HG03439 (cell line): ENCODE results near the gene RFXANK.
A peak's percentile ranks its signal among the peaks of the same experiment; 100 is the strongest.
"Not testable (repeated sequence)": the region's sequence is repeated elsewhere in the genome, so short reads cannot be mapped to it uniquely, and the experiment has no call there.

Experiments
- ATAC-seq: cut with Tn5 transposase; IDR thresholded peaks from one replicate; pipeline ENCODE4 v1.9.1; 2021; ENCODE audit warnings: mild to moderate bottlenecking, moderate library complexity; ENCODE audit not compliant: unreplicated experiment

The RFXANK gene, protein sequence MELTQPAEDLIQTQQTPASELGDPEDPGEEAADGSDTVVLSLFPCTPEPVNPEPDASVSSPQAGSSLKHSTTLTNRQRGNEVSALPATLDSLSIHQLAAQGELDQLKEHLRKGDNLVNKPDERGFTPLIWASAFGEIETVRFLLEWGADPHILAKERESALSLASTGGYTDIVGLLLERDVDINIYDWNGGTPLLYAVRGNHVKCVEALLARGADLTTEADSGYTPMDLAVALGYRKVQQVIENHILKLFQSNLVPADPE

DNA sequence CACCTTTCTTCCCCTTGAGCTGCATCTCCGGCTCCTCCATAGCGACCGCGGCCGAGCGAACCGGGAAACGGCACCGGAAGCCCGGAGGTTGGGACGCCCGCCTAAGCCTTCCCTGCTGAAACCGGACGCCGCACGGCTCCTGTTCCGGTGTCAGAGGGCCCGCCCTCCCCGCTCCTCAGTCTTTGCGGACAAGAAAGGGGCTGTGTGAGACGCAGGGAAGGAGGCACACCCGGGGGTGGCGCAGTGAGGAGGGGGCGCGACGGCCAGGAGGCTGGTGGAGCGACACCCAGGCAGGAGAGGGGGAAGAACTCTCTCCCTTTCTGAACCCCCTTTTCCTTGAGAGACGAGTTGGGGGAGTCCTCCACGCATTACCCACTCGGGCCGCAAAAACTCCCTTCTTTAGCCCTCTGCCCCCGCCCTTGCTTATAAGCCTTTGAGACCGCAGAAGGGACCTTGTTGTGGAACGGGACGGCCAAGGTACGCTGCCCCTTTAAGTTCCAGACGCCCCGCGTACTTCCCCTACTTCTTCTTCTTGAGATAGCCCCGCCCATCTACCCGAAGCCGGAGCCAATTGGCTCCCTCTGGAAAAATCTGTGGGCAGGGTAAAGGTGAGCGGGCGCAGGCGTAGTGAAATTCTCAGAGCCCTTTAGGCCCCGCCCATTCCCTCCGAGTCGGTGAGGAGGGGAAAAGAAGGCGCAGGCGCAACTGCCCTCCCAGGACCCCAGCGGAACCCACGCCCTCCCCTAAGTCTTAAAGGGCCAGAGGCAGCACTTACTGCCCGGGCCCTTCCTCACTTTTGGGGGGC lies at the start of gene RFXANK, which contains the start of gene BORCS8:
Gene RFXANK, plus strand, starts transcription at position 181 of the 805 bp plus-strand sequence. CDS start 1,689 bp downstream, outside the sequence.
Gene BORCS8, minus strand, starts transcription at position 75 of the 805 bp plus-strand sequence. Its CDS starts 35 bp downstream, at position 40.
- ATAC-seq, result peak; percentile 84

GRCh38 chr19:19142347-19142746 lies 49.7 kb upstream of the RFXANK start:
- no peak for ATAC-seq

- ATAC-seq, result no peak
Measured at GRCh38 chr19:19145281-19145680, 46.8 kb upstream of the RFXANK start.

- ATAC-seq, result no peak
Measured at GRCh38 chr19:19145684-19146608, 46.1 kb upstream of the RFXANK start.

DNA sequence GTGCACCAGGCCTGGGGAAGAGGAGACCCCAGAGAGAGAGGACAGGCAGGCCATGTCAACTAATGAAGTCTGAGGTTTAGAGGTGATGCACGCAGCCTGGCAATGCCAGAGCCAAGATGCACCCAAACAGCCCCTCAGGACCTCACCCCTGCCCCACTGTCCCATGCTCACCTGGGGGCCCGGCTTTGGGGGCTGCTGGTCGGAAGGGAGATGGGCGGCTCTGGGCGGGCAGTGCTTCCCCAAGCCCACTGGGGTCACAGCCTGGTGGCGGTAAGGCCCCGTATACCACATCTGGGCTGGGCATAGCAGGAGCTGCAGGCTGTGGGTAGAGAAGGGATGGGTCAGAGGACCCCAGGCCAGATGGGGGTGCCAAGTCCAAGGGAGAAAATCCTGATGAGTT lies 45.2 kb upstream of the RFXANK start:
- no peak for ATAC-seq

DNA sequence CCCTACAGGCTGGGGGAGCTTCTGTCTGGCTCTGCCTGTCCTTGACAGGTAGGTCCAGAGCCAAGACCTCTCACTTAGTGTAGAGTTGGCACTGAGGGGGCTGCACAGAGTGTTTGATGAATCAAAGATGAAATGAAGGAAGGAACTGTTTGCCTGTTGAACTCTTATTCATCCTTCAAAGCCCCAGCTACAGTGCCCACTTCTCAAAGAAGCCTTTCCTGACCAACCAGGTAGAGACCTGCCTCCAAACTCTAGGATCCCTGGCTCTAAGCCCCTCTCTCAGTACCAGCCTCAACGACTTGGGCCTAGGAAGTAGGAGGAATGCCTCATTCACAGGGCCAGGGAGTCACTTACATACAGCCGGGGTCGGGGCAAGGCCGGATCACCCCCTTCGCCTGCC lies 44.7 kb upstream of the RFXANK start:
- ATAC-seq, result no peak

GRCh38 chr19:19148504-19148903 lies 43.6 kb upstream of the RFXANK start:
- ATAC-seq, result not testable (repeated sequence)

DNA sequence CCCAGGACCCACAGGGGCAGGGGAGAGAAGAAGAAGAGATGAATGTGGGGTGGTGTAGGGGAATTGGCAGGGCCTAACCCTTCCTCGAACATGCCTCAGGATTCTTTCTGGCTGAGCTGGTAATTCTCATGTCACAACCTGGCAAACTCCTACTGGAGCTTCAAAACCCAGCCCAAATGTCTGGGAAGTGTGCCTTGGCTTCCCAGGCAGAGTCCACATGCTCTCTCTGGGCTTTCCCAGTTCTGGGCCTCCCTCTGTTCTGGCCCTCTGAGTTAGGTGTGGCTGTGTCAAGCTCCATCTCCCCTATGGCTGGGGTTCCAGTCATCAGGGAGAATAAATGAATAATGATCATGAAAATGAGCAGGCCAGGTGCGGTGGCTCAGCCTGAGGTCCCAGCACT lies 42.6 kb upstream of the RFXANK start:
- ATAC-seq, result no peak

GRCh38 chr19:19151418-19151817 lies 40.6 kb upstream of the RFXANK start:
- ATAC-seq, result no peak

- no peak for ATAC-seq
Measured at GRCh38 chr19:19152668-19153384, 39.2 kb upstream of the RFXANK start.

GRCh38 chr19:19154768-19155494 lies 37.1 kb upstream of the RFXANK start:
- no peak for ATAC-seq

DNA sequence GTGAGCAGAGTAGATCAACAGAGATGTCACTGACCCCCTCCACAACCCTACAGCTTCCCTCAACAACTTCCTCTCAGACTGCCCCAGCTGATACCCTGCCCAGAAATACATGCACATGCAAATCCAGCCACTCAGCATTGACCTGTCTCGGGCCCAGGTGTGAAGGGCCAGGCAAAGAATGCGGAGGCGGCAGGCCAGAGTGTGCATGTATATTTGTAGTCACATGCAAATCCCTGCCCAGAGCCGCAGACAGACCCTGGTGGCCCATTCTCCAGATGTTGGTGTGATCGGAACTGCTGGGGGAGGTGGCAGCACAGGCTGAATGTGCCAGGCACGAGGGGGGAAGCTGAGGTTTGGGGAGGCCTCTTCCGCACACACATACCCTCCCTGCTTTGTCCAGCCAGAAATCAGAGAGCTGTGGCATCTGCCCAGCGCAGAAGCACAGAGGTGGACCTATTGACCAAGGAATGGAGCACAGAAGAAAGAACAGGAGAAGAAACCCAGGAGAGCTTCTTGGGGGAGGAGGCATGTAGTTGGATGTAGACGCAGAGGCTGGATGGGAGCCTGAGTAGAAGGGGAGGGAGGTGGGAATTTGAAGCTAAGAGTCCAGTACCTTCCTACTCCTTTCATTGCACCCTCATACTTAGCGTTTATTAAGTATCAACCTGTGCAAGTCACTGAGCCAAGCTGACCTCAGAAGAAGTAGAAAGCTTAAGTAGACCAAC lies 36.4 kb upstream of the RFXANK start:
- peak; percentile 71 for ATAC-seq

GRCh38 chr19:19157808-19158207 lies 34.2 kb upstream of the RFXANK start:
- ATAC-seq, result no peak

- no peak for ATAC-seq
Measured at GRCh38 chr19:19159534-19159933, 32.5 kb upstream of the RFXANK start.

DNA sequence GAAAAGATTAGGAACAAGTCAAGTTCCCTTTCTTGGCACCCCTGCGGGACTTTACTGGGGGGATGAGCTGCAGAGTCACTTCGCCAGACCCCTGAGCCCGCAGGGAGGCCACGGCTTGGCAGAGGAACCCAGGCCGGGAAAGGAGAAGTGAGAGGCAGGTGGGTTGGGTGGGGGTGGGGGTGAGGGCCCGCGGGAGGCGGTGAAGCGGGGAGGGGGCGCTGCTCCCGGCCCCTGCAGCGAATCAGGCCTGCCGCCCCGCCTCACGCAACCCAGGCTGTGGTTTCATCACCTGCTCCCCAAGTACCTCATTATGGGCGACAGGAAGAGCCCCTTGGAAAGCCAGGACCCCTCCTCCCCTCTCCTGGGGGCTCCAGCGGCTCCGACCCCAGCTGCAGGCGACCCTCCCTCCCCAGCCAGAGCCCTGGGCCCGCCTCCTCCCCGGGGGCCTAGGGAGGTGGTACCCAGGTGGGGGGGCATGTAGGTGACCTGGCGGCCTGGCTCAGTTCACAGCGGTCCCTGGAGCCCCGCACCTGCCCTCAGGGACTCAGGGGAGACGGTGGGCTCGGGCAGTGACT lies 31.5 kb upstream of the RFXANK start:
- ATAC-seq, result no peak

DNA sequence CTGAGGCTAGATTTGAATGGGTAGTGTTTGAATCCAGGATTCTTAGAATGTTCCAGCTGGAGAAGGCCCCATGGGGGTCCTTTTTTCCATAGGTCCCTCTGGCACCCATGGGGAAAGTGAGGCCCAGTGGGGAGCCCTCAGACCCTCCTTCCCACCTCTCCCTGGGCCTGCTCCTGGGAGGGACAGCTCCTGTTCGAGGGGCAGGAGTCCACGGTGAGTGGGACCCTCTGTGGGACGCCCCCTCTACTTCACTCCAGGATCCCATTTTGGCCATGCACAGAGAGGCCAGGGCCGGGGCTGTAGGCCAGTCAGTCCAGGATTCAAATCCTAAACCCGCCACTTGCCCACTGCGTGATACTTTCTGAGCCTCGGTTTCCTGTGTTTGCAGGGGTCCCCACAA lies 29.6 kb upstream of the RFXANK start:
- no peak for ATAC-seq

DNA sequence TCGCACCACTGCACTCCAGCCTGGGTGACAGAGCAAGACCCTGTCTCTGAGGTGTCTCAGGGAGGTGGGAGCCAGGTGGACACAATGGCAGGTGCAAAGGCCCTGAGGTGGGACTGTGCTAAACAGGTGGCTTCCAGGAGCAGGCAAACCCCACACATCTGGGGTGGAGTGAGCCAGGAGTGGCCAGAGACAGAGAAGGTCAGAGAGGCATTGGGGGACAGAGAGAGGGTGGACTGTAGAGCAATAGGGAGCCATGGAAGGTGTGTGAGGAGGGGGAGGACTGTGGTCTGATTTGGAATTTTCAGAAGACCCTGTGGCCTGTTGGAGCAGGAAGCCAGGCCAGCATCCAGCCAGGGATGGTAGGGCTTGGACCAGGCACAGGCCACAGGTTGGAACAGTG lies 26.7 kb upstream of the RFXANK start:
- no peak for ATAC-seq

- ATAC-seq, result no peak
Measured at GRCh38 chr19:19167612-19168011, 24.4 kb upstream of the RFXANK start.
